Loucy (cell line): ENCODE results near the gene MYH16.

Experiments
- EZH2phosphoT487 ChIP-seq: fragments of 200-600 bp; IDR thresholded peaks from 2 replicates; pipeline ENCODE4 v1.6.1; 2018; ENCODE audit warnings: antibody characterized with exemption, mild to moderate bottlenecking, moderate library complexity, borderline replicate concordance
- TF ChIP-seq, protein P1 (sequence below): fragments of 200-600 bp; sonication (generic); conservative IDR thresholded peaks from 2 replicates; pipeline ENCODE4 v1.5.1; 2014; ENCODE audit warnings: mild to moderate bottlenecking, antibody characterized with exemption, low read length

DNA sequence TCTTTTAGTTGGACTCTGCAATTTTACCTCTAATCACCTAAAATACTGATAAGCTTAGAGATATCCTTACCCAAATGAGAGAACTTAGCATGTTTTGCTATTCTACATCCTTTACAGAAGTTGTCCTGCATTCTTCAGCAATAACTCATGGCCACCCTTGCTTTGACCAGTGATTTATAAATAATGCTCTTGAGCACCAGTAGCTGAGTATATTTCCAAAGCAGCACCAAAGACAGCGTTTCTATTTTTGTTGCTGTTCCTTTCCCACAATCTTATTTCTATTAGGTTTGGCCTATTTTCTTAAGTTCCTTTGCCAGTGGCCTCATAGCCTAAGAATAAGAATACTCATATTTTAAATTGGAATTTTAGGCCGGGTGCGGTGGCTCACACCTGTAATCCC lies 68.0 kb downstream of the MYH16 start:
- TF ChIP-seq, protein P1, sequence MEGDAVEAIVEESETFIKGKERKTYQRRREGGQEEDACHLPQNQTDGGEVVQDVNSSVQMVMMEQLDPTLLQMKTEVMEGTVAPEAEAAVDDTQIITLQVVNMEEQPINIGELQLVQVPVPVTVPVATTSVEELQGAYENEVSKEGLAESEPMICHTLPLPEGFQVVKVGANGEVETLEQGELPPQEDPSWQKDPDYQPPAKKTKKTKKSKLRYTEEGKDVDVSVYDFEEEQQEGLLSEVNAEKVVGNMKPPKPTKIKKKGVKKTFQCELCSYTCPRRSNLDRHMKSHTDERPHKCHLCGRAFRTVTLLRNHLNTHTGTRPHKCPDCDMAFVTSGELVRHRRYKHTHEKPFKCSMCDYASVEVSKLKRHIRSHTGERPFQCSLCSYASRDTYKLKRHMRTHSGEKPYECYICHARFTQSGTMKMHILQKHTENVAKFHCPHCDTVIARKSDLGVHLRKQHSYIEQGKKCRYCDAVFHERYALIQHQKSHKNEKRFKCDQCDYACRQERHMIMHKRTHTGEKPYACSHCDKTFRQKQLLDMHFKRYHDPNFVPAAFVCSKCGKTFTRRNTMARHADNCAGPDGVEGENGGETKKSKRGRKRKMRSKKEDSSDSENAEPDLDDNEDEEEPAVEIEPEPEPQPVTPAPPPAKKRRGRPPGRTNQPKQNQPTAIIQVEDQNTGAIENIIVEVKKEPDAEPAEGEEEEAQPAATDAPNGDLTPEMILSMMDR, result no peak
- TF ChIP-seq EZH2phosphoT487, result no peak
